Bronchus fibroblast of lung (primary cell): Measurements from ENCODE around the gene NUDT11. TPM values are rescaled to one million over a fixed set of nuclear protein-coding genes. Genes with fewer than 3 reads are reported as not detected.

Source experiments
- total RNA-seq: library from RNA; depleted of rRNA; stranded (reverse); fragments of >200 nt; gene quantifications from 2 replicates; pipeline ENCODE4 v1.2.3, GENCODE V29; 2015

The NUDT11 gene
- 8.8 and 10.4 TPM in 2 replicates for total RNA-seq

GRCh38 chrX:51496501-51497291, at the start of gene NUDT11:
Gene NUDT11 (minus strand): TSS chrX:51496592. CDS start chrX:51496444, 148 bp downstream.

Other genes with a start within 250 kb of the NUDT11 start
- gene NUDT10, start 163.8 kb downstream of the NUDT11 start, total RNA-seq = 4.2 and 5.5 TPM in 2 replicates
- not detected in 2 replicates for gene CENPVL3, start 122.3 kb upstream of the NUDT11 start, total RNA-seq
- not detected in 2 replicates for gene CENPVL2, start 186.2 kb upstream of the NUDT11 start, total RNA-seq
- not detected in 2 replicates for gene CENPVL1, start 213.9 kb upstream of the NUDT11 start, total RNA-seq
- gene GSPT2, start 246.8 kb upstream of the NUDT11 start, total RNA-seq = 4.9 and 5.2 TPM in 2 replicates